H1 (cell line): ENCODE data around the gene BSN. TPM values are rescaled to one million over a fixed set of nuclear protein-coding genes. Genes with fewer than 3 reads are reported as not detected.

ENCODE experiments used
- CTCF ChIA-PET: fragments of 300-600 bp; sonication (Branson Sonifier 250); formaldehyde crosslinking; loops from one replicate; lab custom pipeline; 2021; ENCODE audit not compliant: partially characterized antibody; lab: Charles Lee
- POLR2A ChIA-PET: fragments of 300-600 bp; sonication (Branson Sonifier 250); formaldehyde crosslinking; loops from one replicate; lab custom pipeline; 2021; ENCODE audit warnings: inconsistent platforms; ENCODE audit not compliant: partially characterized antibody; lab: Charles Lee
- DNase-seq, 2 experiments: peaks; one replicate each; pipeline versions ENCODE4 v3.0.0 to v3.0.0-alpha.2; 2010 to 2022; ENCODE audit warnings: low spot score in 2 of 2, low read depth in 1 of 2, mixed read lengths in 1 of 2
- FAIRE-seq: peaks from 2 replicates; lab custom pipeline; 2011; peaks lifted over from hg19 to GRCh38; lab: Jason Lieb, UNC
- H2AFZ ChIP-seq: 2 replicates; pipeline ENCODE4 v1.8.1; 2012; ENCODE audit warnings: low read length, inconsistent platforms
- H2AK5ac ChIP-seq: 2 replicates; pipeline ENCODE4 v1.6.1; 2013; ENCODE audit warnings: low read depth, low read length
- H2BK120ac ChIP-seq: replicated peaks from 2 replicates; pipeline ENCODE3; 2013; ENCODE audit warnings: low read depth, low read length, inconsistent platforms
- H2BK12ac ChIP-seq: 2 replicates; pipeline ENCODE4 v1.6.1; 2013; ENCODE audit warnings: low read depth, low read length
- H2BK15ac ChIP-seq: 2 replicates; pipeline ENCODE4 v1.6.1; 2013; ENCODE audit warnings: low read length
- H2BK20ac ChIP-seq: 2 replicates; pipeline ENCODE4 v1.6.1; 2013; ENCODE audit warnings: low read length
- H2BK5ac ChIP-seq: 2 replicates; pipeline ENCODE4 v1.6.1; 2013; ENCODE audit warnings: low read depth, low read length
- H3K14ac ChIP-seq: 2 replicates; pipeline ENCODE4 v1.6.1; 2013; ENCODE audit warnings: inconsistent platforms; ENCODE audit not compliant: insufficient read length
- H3K18ac ChIP-seq: 2 replicates; pipeline ENCODE4 v1.6.1; 2013; ENCODE audit warnings: low read length; ENCODE audit errors: extremely low read depth
- H3K23ac ChIP-seq: 2 replicates; pipeline ENCODE4 v1.6.1; 2013; ENCODE audit warnings: inconsistent platforms; ENCODE audit not compliant: insufficient read length
- H3K23me2 ChIP-seq: 2 replicates; pipeline ENCODE4 v1.6.1; 2013; ENCODE audit warnings: low read depth, low read length
- H3K27ac ChIP-seq: 2 replicates; pipeline ENCODE4 v1.6.1; 2011; ENCODE audit warnings: low read depth, low read length, inconsistent platforms
- H3K27me3 ChIP-seq, 4 experiments: replicated peaks in 1 of 4; 1 replicate in 1 of 4; 2 replicates in 3 of 4; pipeline versions ENCODE4 v1.6.1 to v1.8.1; 2011 to 2013; ENCODE audit warnings: low read length in 3 of 4, mild to moderate bottlenecking in 3 of 4, inconsistent platforms in 2 of 4, mixed read lengths in 2 of 4, moderate library complexity in 1 of 4; ENCODE audit not compliant: control insufficient read depth in 3 of 4, insufficient read depth in 3 of 4; ENCODE audit errors: extremely low read depth in 1 of 4
- H3K36me3 ChIP-seq, 4 experiments: 2 replicates each; pipeline versions ENCODE4 v1.6.1 to v1.8.1; 2011 to 2013; ENCODE audit warnings: mild to moderate bottlenecking in 4 of 4, low read length in 3 of 4, moderate library complexity in 2 of 4, control low read depth in 1 of 4, inconsistent platforms in 1 of 4; ENCODE audit not compliant: insufficient read depth in 4 of 4, control insufficient read depth in 2 of 4
- H3K4ac ChIP-seq: replicated peaks from 2 replicates; pipeline ENCODE3; 2013; ENCODE audit warnings: low read length, low read depth, mixed read lengths, inconsistent platforms; ENCODE audit not compliant: insufficient read length
- H3K4me1 ChIP-seq, 4 experiments: replicated peaks in 1 of 4; 1 replicate in 1 of 4; 2 replicates in 3 of 4; pipeline versions ENCODE4 v1.6.1 to v1.8.1; 2011 to 2013; ENCODE audit warnings: low read length in 3 of 4, inconsistent platforms in 2 of 4, mixed read lengths in 1 of 4; ENCODE audit not compliant: insufficient read depth in 4 of 4, control insufficient read depth in 3 of 4
- H3K4me2 ChIP-seq, 2 experiments: 2 replicates each; pipeline versions ENCODE4 v1.6.1 to v1.8.1; 2011 to 2013; ENCODE audit warnings: low read depth in 2 of 2, low read length in 2 of 2, control low read depth in 1 of 2, inconsistent platforms in 1 of 2, mild to moderate bottlenecking in 1 of 2; ENCODE audit not compliant: insufficient read depth in 1 of 2
- H3K4me3 ChIP-seq, 4 experiments: fragments of 200-600, 300-600 bp in 1 of 4; sonication (generic), shearing (Covaris generic), sonication (Bioruptor Twin) in 1 of 4; 2 replicates each; pipeline versions ENCODE4 v1.5.1 to v1.8.1; 2011 to 2016; ENCODE audit warnings: low read length in 4 of 4, low read depth in 3 of 4, control low read depth in 2 of 4, inconsistent platforms in 2 of 4, mild to moderate bottlenecking in 2 of 4, mixed read lengths in 1 of 4, moderate library complexity in 1 of 4; ENCODE audit not compliant: insufficient read depth in 2 of 4; ENCODE audit errors: extremely low read depth in 1 of 4
- H3K56ac ChIP-seq: replicated peaks from 2 replicates; pipeline ENCODE3; 2013; ENCODE audit warnings: low read depth, mild to moderate bottlenecking, mixed read lengths, low read length, inconsistent platforms; ENCODE audit not compliant: insufficient read length
- H3K79me1 ChIP-seq: 2 replicates; pipeline ENCODE4 v1.6.1; 2013; ENCODE audit warnings: low read depth, low read length, control low read depth
- H3K79me2 ChIP-seq, 2 experiments: 2 replicates each; pipeline versions ENCODE4 v1.6.1 to v1.8.1; 2012 to 2013; ENCODE audit warnings: low read length in 2 of 2, mild to moderate bottlenecking in 2 of 2, inconsistent platforms in 1 of 2; ENCODE audit not compliant: insufficient read depth in 2 of 2, control insufficient read depth in 1 of 2
- H3K9ac ChIP-seq, 4 experiments: replicated peaks in 1 of 4; 1 replicate in 1 of 4; 2 replicates in 3 of 4; pipeline versions ENCODE4 v1.6.1 to v1.8.1; 2011 to 2013; ENCODE audit warnings: low read depth in 3 of 4, low read length in 3 of 4, control low read depth in 2 of 4, mild to moderate bottlenecking in 2 of 4, moderate library complexity in 2 of 4, inconsistent platforms in 1 of 4; ENCODE audit errors: extremely low read depth in 1 of 4
- H3K9me3 ChIP-seq, 2 experiments: 2 replicates each; pipeline versions ENCODE4 v1.6.1 to v1.8.1; 2012 to 2013; ENCODE audit warnings: mild to moderate bottlenecking in 2 of 2, moderate library complexity in 2 of 2, control low read depth in 1 of 2, inconsistent platforms in 1 of 2, low read depth in 1 of 2, low read length in 1 of 2, mixed read lengths in 1 of 2; ENCODE audit not compliant: insufficient read depth in 2 of 2
- H4K20me1 ChIP-seq, 2 experiments: replicated peaks in 1 of 2; 2 replicates each; pipeline versions ENCODE3 to v1.8.1; 2011 to 2013; ENCODE audit warnings: inconsistent platforms in 2 of 2, low read length in 2 of 2, mild to moderate bottlenecking in 1 of 2; ENCODE audit not compliant: insufficient read depth in 2 of 2, control insufficient read depth in 1 of 2
- H4K5ac ChIP-seq: 2 replicates; pipeline ENCODE4 v1.6.1; 2013; ENCODE audit warnings: low read length, low read depth, mixed read lengths, inconsistent platforms; ENCODE audit not compliant: insufficient read length
- H4K8ac ChIP-seq: 2 replicates; pipeline ENCODE4 v1.8.0; 2013; ENCODE audit warnings: mild to moderate bottlenecking, moderate library complexity, low read length, inconsistent platforms; ENCODE audit not compliant: insufficient read depth; ENCODE audit errors: extremely low read depth
- H4K91ac ChIP-seq: replicated peaks from 2 replicates; pipeline ENCODE3; 2013; ENCODE audit warnings: low read length, mixed read lengths, inconsistent platforms; ENCODE audit not compliant: insufficient read length
- CHD2 ChIP-seq: IDR thresholded peaks from 2 replicates; pipeline ENCODE4 v1.6.1; 2012; ENCODE audit warnings: low read length, improper control_type of control experiment
- NRF1 ChIP-seq: IDR thresholded peaks from 2 replicates; pipeline ENCODE4 v1.6.1; 2011; ENCODE audit warnings: mild to moderate bottlenecking, low read depth, low read length, improper control_type of control experiment
- WGBS, 2 experiments: shearing (Covaris generic) in 1 of 2; methylation state at CpG; one replicate each; pipeline versions ENCODE4 v1.1.6 to v1.1.7; 2013 to 2015; ENCODE audit warnings: low lambda C conversion rate in 2 of 2, mixed read lengths in 2 of 2, inconsistent platforms in 1 of 2, low coverage in 1 of 2, missing lambda C conversion rate in 1 of 2; ENCODE audit not compliant: insufficient replicate concordance in 2 of 2, insufficient coverage in 1 of 2, insufficient read length in 1 of 2; ENCODE audit errors: extremely low coverage in 1 of 2, missing lambda C conversion rate in 1 of 2; 5-methylcytosine and 5-hydroxymethylcytosine counted together
- polyA plus RNA-seq, 7 experiments: library from polyadenylated mRNA; depleted of rRNA in 3 of 7; stranded (reverse) in 5 of 7; unstranded in 2 of 7; fragments of >200 nt in 5 of 7; fragments of 200-250 nt in 2 of 7; gene quantifications; 1 replicate in 5 of 7; 2 replicates in 1 of 7; 4 replicates in 1 of 7; pipeline versions ENCODE4 v1.2.1 to v1.2.3, GENCODE V29; 2011 to 2013; ENCODE audit warnings: missing spikeins in 2 of 7, mixed read lengths in 2 of 7
- total RNA-seq: library from RNA; stranded (reverse); fragmentation: NEBNext Ultra II Directional; extraction: Animal tissue kit (Norgen Biotek cat#: 25700); gene quantifications from 2 replicates; pipeline ENCODE4 v1.2.1, GENCODE V29; 2021

The BSN gene
- total and polyA plus RNA-seq, 2 of the 8 experiments (the other 6 are each of a cell fraction or from before 2014, with no cell fraction given) = 0.60 to 3.0 TPM

DNA sequence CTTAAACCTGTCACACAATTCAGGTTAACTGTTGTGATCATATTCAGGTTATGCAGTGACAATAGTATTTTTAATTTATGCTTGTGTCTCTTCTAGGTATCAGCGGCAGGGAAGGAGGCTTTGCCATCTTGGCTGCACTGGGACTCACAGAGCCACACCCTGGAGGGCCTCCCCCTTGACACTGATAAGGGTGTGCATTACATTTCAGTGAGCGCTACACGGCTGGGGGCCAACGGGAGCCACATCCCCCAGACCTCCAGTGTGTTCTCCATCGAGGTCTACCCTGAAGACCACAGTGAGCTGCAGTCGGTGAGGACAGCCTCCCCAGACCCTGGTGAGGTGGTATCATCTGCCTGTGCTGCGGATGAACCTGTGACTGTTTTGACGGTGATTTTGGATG lies 23.6 kb upstream of the BSN start:
- Histone ChIP-seq H3K27ac (no peak overlapping the region), H3K79me2 (peaks cover 0 to 7% of the 10 kb centered on the region in 2 experiments; a peak in 1 of 4 replicates), H2BK20ac (no peak overlapping the region), H4K91ac (no peak overlapping the region), H3K4ac (no peak overlapping the region), H3K79me1 (peaks cover 4% of the 10 kb centered on the region; the same call in 1 of the 2 replicates), H2BK12ac (no peak overlapping the region), H2BK15ac (no peak overlapping the region), H3K4me3 (no peak overlapping the region), H2BK120ac (no peak overlapping the region), H2BK5ac (no peak overlapping the region), H3K36me3 (peaks cover 14 to 29% (median 22%) of the 10 kb centered on the region in 4 experiments), H3K23ac (no peak overlapping the region), H3K14ac (no peak overlapping the region), H3K4me2 (no peak overlapping the region), H4K5ac (no peak overlapping the region), H4K20me1 (peaks cover 5 to 11% of the 10 kb centered on the region in 2 experiments), H3K27me3 (no peaks in the 10 kb centered on the region), H3K23me2 (no peaks in the 10 kb centered on the region), H2AFZ (no peak overlapping the region), H3K56ac (no peak overlapping the region), H3K9me3 (no peaks in the 10 kb centered on the region), H4K8ac (no peak overlapping the region), H2AK5ac (no peak overlapping the region), H3K18ac (no peak overlapping the region), H3K9ac (no peak overlapping the region), H3K4me1 (peaks cover 0 to 13% (median 5%) of the 10 kb centered on the region in 4 experiments; a peak in 6 of 7 replicates)
- no peak for FAIRE-seq
- POLR2A ChIA-PET = no interaction called here
- no peak for DNase-seq
- WGBS, 2 experiments = 94% methylated on average over 8 of the region's 8 CpGs; no CpG with 5 or more reads in 1 of the 2 experiments
- CTCF ChIA-PET = interaction anchor here (1.0 to 2.5 kb wide), 5 partner anchors 9 to 170 kb away, joined by 3 to 8 read pairs (median 5); no protein-coding TSS in a partner anchor
- TF ChIP-seq CHD2 (no peak), NRF1 (no peak)
